Caco-2 (cell line): ENCODE measurements around the gene MMAA. TPM values are rescaled to one million over a fixed set of nuclear protein-coding genes. Genes with fewer than 3 reads are reported as not detected.

Experiments
- BruUV-seq: library from RNA; stranded (reverse); fragments of 400-500 nt; replicated peaks from 2 replicates; lab custom pipeline; 2021; lab: Mats Ljungman, UMichigan
- CTCF ChIA-PET: fragments of 300-600 bp; sonication (Branson Sonifier 250); formaldehyde crosslinking; loops from one replicate; lab custom pipeline; 2022; ENCODE audit warnings: antibody characterized with exemption; lab: Charles Lee
- POLR2A ChIA-PET: fragments of 300-600 bp; sonication (Branson Sonifier 250); formaldehyde crosslinking; loops from one replicate; lab custom pipeline; 2022; ENCODE audit warnings: antibody characterized with exemption; lab: Charles Lee
- DNase-seq, 2 experiments: peaks; one replicate each; pipeline versions ENCODE4 v3.0.0 to v3.0.0-alpha.2; 2020 to 2022
- H3K27me3 ChIP-seq: replicated peaks from 2 replicates; pipeline ENCODE4 v1.6.0; 2011; ENCODE audit warnings: low read length; ENCODE audit not compliant: control insufficient read depth, insufficient read depth
- H3K36me3 ChIP-seq: 2 replicates; pipeline ENCODE4 v1.5.1; 2011; ENCODE audit warnings: low read length; ENCODE audit not compliant: control insufficient read depth, insufficient read depth
- H3K4me1 ChIP-seq: fragments of 250-450 bp; sonication (Bioruptor Pico); 2 replicates; pipeline ENCODE4 v1.5.1; 2020; ENCODE audit warnings: mild to moderate bottlenecking
- H3K4me3 ChIP-seq: 2 replicates; pipeline ENCODE4 v1.5.1; 2011; ENCODE audit warnings: low read depth, mild to moderate bottlenecking, control low read depth, low read length
- H3K9me3 ChIP-seq: fragments of 250-450 bp; sonication (Bioruptor Pico); 2 replicates; pipeline ENCODE4 v1.5.1; 2020; ENCODE audit warnings: mild to moderate bottlenecking, moderate library complexity
- H3K27ac Mint-ChIP-seq: one replicate; pipeline ENCODE4 v1.8.0; 2022; ENCODE audit warnings: mixed read lengths; ENCODE audit not compliant: unreplicated experiment
- H3K27me3 Mint-ChIP-seq: one replicate; pipeline ENCODE4 v1.8.0; 2022; ENCODE audit warnings: mixed read lengths; ENCODE audit not compliant: insufficient read depth, unreplicated experiment
- H3K36me3 Mint-ChIP-seq: one replicate; pipeline ENCODE4 v1.8.0; 2022; ENCODE audit warnings: mild to moderate bottlenecking, mixed read lengths; ENCODE audit not compliant: insufficient read depth, unreplicated experiment
- H3K4me1 Mint-ChIP-seq: one replicate; pipeline ENCODE4 v1.8.0; 2022; ENCODE audit warnings: low read depth, mixed read lengths; ENCODE audit not compliant: unreplicated experiment
- H3K4me3 Mint-ChIP-seq: one replicate; pipeline ENCODE4 v1.8.0; 2022; ENCODE audit warnings: mild to moderate bottlenecking, moderate library complexity, mixed read lengths; ENCODE audit not compliant: unreplicated experiment
- H3K9me3 Mint-ChIP-seq: one replicate; pipeline ENCODE4 v1.8.0; 2022; ENCODE audit warnings: mixed read lengths; ENCODE audit not compliant: unreplicated experiment
- CTCF ChIP-seq, 2 experiments: fragments of 200-600 bp in 1 of 2; IDR thresholded peaks; 1 replicate in 1 of 2; 2 replicates in 1 of 2; pipeline versions ENCODE4 v1.5.1 to v1.8.0; 2011 to 2022; ENCODE audit warnings: antibody characterized with exemption in 1 of 2, control low read depth in 1 of 2, inconsistent platforms in 1 of 2, low read depth in 1 of 2, low read length in 1 of 2, mild to moderate bottlenecking in 1 of 2, moderate library complexity in 1 of 2; ENCODE audit not compliant: insufficient read depth in 1 of 2, severe bottlenecking in 1 of 2, unreplicated experiment in 1 of 2
- intact Hi-C: fragments of 100-400 bp; cut with micrococcal nuclease; formaldehyde crosslinking; loops from one replicate; pipeline ENCODE4 v1.10.0; 2022; ENCODE audit not compliant: unreplicated experiment
- total RNA-seq: library from RNA; stranded (reverse); gene quantifications from 2 replicates; pipeline ENCODE4 v1.2.3, GENCODE V29; 2022

Gene MMAA
- total RNA-seq, 1 experiment from 2014 or later: 1.7 TPM

GRCh38 chr4:145680902-145681301, 61.7 kb downstream of the MMAA start:
- H3K36me3 Mint-ChIP-seq: no peaks in the 10 kb centered on the region
- H3K4me3 ChIP-seq: no peak overlapping the region
- BruUV-seq: no TSS peak
- DNase-seq: no peak
- POLR2A ChIA-PET: no interaction called here
- CTCF ChIA-PET: interaction anchor here (0.5 kb wide), 1 partner anchor 1860 kb away, joined by 3 read pairs; no protein-coding TSS in a partner anchor
- no peaks in the 10 kb centered on the region for H3K4me1 ChIP-seq
- peaks cover 3% of the 10 kb centered on the region; the same call in 1 of the 2 replicates for H3K9me3 ChIP-seq
- H3K27ac Mint-ChIP-seq: no peak overlapping the region
- no peaks in the 10 kb centered on the region for H3K36me3 ChIP-seq
- no peaks in the 10 kb centered on the region for H3K27me3 Mint-ChIP-seq
- peaks cover 8% of the 10 kb centered on the region for H3K9me3 Mint-ChIP-seq
- no peaks in the 10 kb centered on the region for H3K4me1 Mint-ChIP-seq
- no peak for TF ChIP-seq CTCF (IDR thresholded peaks at IDR 0.05; ENCODE audit: insufficient read depth in 1 of 2, low read depth in 1 of 2, low read length in 1 of 2, severe bottlenecking in 1 of 2, unreplicated experiment in 1 of 2)
- intact Hi-C loops: no loop called here
- H3K4me3 Mint-ChIP-seq: no peak overlapping the region
- H3K27me3 ChIP-seq: no peaks in the 10 kb centered on the region

GRCh38 chr4:145681518-145681917, 62.3 kb downstream of the MMAA start:
- Mint-ChIP-seq H3K27ac (no peak overlapping the region), H3K36me3 (no peaks in the 10 kb centered on the region), H3K9me3 (peaks cover 8% of the 10 kb centered on the region), H3K4me3 (no peak overlapping the region), H3K4me1 (no peaks in the 10 kb centered on the region), H3K27me3 (no peaks in the 10 kb centered on the region)
- CTCF ChIA-PET: no interaction called here
- no peak for DNase-seq
- Histone ChIP-seq H3K4me3 (no peak overlapping the region), H3K27me3 (no peaks in the 10 kb centered on the region), H3K4me1 (no peaks in the 10 kb centered on the region), H3K36me3 (no peaks in the 10 kb centered on the region), H3K9me3 (peaks cover 3% of the 10 kb centered on the region; the same call in 1 of the 2 replicates)
- TF ChIP-seq CTCF (IDR thresholded peaks at IDR 0.05; ENCODE audit: insufficient read depth in 1 of 2, low read depth in 1 of 2, low read length in 1 of 2, severe bottlenecking in 1 of 2, unreplicated experiment in 1 of 2): no peak
- POLR2A ChIA-PET: no interaction called here
- intact Hi-C loops: no loop called here
- BruUV-seq: no TSS peak

- Mint-ChIP-seq H3K36me3 (no peaks in the 10 kb centered on the region), H3K27me3 (no peaks in the 10 kb centered on the region), H3K27ac (no peak overlapping the region), H3K4me1 (no peaks in the 10 kb centered on the region), H3K9me3 (peaks cover 8% of the 10 kb centered on the region), H3K4me3 (no peak overlapping the region)
- H3K4me3 ChIP-seq: no peak overlapping the region
- intact Hi-C loops: no loop called here
- no peak for TF ChIP-seq CTCF (IDR thresholded peaks at IDR 0.05; ENCODE audit: insufficient read depth in 1 of 2, low read depth in 1 of 2, low read length in 1 of 2, severe bottlenecking in 1 of 2, unreplicated experiment in 1 of 2)
- H3K36me3 ChIP-seq: no peaks in the 10 kb centered on the region
- CTCF ChIA-PET: no interaction called here
- H3K4me1 ChIP-seq: no peaks in the 10 kb centered on the region
- DNase-seq: no peak
- POLR2A ChIA-PET: no interaction called here
- peaks cover 3% of the 10 kb centered on the region; the same call in 1 of the 2 replicates for H3K9me3 ChIP-seq
- no TSS peak for BruUV-seq
- no peaks in the 10 kb centered on the region for H3K27me3 ChIP-seq
Measured at GRCh38 chr4:145681956-145682355, 62.8 kb downstream of the MMAA start.
